SK-N-SH (cell line): ENCODE measurements around the gene MRAP.

Experiments used
- ELF1 ChIP-seq: IDR thresholded peaks from 2 replicates; pipeline ENCODE4 v1.4.0; 2012
- EP300 ChIP-seq, 2 experiments: IDR thresholded peaks; 2 replicates each; pipeline versions ENCODE4 v1.4.0 to v1.6.1; 2012; ENCODE audit warnings: borderline replicate concordance in 1 of 2, low read depth in 1 of 2, low read length in 1 of 2
- EZH2phosphoT487 ChIP-seq: fragments of 200-600 bp; sonication (generic); IDR thresholded peaks from 2 replicates; pipeline ENCODE4 v1.6.1; 2017; ENCODE audit warnings: low read depth, mixed run types, mild to moderate bottlenecking, antibody characterized with exemption, moderate library complexity, borderline replicate concordance
- JUND ChIP-seq: IDR thresholded peaks from 2 replicates; pipeline ENCODE4 v1.4.0; 2012
- SIN3A ChIP-seq: IDR thresholded peaks from 2 replicates; pipeline ENCODE4 v1.6.1; 2012; ENCODE audit warnings: low read depth, mild to moderate bottlenecking, low read length, moderate library complexity, borderline replicate concordance
- TEAD4 ChIP-seq: IDR thresholded peaks from 2 replicates; pipeline ENCODE4 v1.4.0; 2012; ENCODE audit warnings: mild to moderate bottlenecking, borderline replicate concordance; ENCODE audit not compliant: insufficient read depth
- YY1 ChIP-seq: IDR thresholded peaks from 2 replicates; pipeline ENCODE4 v1.4.0; 2012; ENCODE audit warnings: low read depth, mild to moderate bottlenecking
- TF ChIP-seq, protein P1 (sequence below): fragments of 200-600 bp; sonication (generic); IDR thresholded peaks from 2 replicates; pipeline ENCODE4 v1.6.1; 2017; ENCODE audit warnings: antibody characterized with exemption, mild to moderate bottlenecking, moderate library complexity
- TF ChIP-seq, protein P2 (sequence below): IDR thresholded peaks from 2 replicates; pipeline ENCODE4 v1.4.0; 2012; ENCODE audit warnings: low read depth
- TF ChIP-seq, protein P3 (sequence below): IDR thresholded peaks from 2 replicates; pipeline ENCODE4 v1.4.0; 2012; ENCODE audit warnings: low read depth, borderline replicate concordance

DNA sequence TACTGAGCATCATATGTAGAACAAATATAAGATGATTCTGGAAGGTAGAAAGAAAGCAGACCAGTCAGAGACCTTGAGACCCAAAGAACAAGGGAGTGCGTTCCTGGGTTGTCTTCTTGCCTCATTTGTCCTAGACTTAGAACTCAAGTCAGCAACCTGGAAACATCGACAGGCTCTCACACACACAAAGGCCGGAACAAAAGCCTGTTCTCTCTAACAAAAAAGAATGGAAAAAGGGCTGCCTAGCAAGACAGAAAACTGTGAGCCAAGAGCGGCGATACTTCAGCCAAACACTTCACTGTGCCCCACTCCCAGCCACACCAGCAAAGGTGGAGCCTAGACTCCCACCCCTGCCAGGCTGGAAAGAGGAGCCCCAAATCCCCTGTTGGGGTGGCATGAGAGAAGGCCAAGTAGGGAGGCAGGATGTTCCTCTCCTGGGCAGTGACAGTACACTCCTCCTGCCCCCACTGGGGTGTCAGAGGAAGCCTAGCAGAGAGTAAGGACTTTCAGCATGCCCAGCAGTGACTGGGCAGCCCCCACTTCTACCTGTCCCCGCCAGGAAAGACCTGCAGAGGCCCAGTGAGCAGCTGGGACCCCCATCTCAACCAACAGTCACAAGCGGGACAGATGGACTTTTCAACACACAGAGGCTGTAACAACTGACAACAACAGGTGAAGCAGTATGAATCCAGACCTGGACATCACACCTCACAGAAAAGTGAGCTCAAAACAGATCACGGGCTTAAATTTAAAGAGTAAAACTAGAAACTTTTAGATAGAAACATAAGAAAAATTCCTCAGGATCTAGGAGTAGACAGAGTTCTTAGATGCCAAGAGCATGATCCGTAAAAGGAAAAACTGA lies 33.0 kb downstream of the MRAP start:
- TF ChIP-seq, protein P1, sequence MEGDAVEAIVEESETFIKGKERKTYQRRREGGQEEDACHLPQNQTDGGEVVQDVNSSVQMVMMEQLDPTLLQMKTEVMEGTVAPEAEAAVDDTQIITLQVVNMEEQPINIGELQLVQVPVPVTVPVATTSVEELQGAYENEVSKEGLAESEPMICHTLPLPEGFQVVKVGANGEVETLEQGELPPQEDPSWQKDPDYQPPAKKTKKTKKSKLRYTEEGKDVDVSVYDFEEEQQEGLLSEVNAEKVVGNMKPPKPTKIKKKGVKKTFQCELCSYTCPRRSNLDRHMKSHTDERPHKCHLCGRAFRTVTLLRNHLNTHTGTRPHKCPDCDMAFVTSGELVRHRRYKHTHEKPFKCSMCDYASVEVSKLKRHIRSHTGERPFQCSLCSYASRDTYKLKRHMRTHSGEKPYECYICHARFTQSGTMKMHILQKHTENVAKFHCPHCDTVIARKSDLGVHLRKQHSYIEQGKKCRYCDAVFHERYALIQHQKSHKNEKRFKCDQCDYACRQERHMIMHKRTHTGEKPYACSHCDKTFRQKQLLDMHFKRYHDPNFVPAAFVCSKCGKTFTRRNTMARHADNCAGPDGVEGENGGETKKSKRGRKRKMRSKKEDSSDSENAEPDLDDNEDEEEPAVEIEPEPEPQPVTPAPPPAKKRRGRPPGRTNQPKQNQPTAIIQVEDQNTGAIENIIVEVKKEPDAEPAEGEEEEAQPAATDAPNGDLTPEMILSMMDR, result no peak
- TF ChIP-seq, protein P2, sequence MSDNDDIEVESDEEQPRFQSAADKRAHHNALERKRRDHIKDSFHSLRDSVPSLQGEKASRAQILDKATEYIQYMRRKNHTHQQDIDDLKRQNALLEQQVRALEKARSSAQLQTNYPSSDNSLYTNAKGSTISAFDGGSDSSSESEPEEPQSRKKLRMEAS, result no peak
- TF ChIP-seq EP300 (IDR thresholded peaks at IDR 0.05; ENCODE audit: borderline replicate concordance in 1 of 2, low read depth in 1 of 2, low read length in 1 of 2) (no peak), YY1 (no peak), ELF1 (no peak), JUND (no peak), EZH2phosphoT487 (no peak), TEAD4 (no peak), SIN3A (no peak)
- TF ChIP-seq, protein P3, sequence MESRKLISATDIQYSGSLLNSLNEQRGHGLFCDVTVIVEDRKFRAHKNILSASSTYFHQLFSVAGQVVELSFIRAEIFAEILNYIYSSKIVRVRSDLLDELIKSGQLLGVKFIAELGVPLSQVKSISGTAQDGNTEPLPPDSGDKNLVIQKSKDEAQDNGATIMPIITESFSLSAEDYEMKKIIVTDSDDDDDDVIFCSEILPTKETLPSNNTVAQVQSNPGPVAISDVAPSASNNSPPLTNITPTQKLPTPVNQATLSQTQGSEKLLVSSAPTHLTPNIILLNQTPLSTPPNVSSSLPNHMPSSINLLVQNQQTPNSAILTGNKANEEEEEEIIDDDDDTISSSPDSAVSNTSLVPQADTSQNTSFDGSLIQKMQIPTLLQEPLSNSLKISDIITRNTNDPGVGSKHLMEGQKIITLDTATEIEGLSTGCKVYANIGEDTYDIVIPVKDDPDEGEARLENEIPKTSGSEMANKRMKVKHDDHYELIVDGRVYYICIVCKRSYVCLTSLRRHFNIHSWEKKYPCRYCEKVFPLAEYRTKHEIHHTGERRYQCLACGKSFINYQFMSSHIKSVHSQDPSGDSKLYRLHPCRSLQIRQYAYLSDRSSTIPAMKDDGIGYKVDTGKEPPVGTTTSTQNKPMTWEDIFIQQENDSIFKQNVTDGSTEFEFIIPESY, result no peak
